ENCODE measurements around the gene RBM33.
"Not testable (repeated sequence)": the region's sequence is repeated elsewhere in the genome, so short reads cannot be mapped to it uniquely, and the experiment has no call there.

Gene RBM33

DNA sequence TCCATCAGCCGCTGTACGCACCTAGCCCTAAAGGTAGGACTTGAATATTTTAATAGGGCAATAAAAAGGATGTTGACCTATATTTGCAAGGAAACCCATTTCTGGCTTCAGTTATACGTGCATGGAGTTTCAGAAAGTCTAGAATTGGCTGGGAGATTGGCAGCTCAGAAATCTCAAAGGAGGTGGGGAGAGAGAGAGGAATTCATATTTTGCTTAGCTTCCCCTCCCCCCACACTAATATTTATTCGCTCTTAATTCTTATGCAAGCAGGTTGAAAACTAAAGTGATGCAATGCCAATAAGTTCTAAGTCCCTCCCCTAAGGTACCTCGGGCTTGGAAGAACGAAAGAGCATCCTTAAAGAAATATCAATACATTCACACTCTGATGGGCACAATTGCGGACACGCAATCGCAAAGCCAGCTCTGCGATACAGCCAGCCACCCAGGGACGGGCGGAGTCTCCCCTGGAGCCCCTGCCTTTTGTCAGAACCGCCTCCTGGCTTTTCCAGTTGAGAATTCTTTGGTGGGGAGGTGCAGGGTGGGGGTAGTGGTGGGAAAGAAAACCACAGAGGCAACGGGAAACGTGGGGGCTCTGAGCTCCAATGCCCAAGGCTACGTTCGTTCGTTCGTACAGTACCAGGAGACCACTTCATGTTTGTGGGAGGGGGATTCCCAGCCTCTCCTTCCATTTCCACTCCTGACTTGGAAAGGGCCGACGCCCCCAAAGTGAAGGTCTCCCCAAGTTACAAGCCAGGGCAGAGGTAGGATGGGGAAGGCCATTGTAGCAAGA lies 166.5 kb downstream of the RBM33 start:
- peak; percentile 62 for DNase-seq

- DNase-seq: no peak
These were observed 167.1 kb downstream of the RBM33 start for GRCh38 chr7:155811560-155811894.

DNA sequence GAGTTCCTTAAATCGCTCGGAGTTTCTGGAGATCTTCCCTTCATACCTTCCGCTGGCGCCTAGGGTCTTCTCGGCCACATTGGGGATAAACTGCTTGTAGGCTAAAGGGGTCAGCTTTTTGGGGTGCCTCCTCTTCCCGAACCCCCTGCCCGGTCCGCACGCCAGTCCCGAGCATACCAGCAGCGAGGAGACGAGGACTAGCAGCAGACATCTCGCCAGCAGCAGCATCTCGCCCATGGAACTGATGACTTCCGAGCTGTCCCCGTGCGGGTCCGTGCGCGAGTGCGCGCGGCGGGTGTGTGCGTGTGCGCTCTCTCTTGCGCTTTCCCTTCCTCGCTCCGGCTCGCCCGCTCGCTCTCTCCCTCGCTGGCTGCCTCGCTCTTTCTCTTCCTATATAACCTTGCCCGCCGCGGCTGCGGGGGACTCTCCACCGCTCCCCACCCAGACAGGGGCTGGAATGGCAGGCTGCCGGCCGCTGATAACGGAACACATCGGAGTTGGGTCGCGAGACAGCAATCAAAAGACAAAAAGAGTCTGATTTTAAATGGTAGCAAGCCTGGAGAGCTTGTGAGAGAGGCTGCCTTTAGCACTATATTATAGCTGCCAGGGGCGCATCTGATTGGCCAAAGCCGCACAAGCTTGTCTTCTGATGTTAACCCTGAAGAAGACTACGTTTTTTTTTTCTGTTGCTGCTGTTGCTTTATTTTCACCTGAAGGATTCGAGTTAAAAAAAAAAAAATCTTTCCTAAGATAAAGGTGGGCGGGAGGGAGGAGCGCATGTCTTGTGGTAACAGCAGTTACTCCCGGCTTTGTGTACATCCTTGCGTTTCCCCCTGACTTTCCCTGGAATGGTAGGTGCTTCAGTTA lies 167.7 kb downstream of the RBM33 start, which contains the start of gene SHH:
Gene SHH, minus strand, starts transcription at position 569 of the 867 bp plus-strand sequence. Its CDS starts 341 bp downstream, at position 228.
- DNase-seq: peak; percentile 84

GRCh38 chr7:155813125-155813524 lies 168.7 kb downstream of the RBM33 start:
- no peak for DNase-seq

DNA sequence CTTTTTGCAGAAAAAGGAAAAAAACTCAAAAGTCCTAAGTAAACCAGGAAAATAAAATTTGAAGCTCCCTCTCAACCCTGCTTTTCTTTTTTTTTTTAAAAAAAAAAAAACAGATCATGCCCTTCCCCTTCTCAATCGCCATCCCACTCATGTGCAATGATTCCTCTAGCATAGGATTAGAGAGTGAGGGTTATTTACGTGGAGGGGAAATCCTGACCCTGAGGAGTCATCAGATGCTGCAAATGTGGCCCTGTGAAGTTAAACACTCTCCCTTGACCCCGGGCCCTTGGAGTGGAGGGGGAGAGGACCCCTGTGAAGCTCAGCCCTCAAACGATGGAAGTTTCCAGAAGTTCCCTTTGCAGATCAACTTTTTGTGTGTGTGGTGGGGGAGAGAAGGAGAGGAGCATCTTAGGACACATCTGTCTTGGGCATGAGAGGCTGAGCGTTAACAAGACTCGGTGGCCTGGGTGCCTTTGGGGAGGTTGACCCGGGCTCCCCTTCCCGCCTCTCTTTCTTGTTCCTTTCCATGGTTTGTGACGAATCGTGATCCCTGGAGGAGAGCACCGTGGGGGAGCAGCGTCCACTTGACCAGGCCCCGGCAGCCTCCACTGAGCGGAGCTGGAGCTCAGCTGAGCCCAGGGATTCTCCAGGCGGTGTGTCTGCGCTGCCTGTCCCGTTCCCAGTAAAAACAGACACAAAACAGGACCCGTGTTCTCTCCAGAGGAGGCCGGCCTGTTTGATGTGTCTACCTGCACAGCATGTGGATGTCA lies 169.3 kb downstream of the RBM33 start:
- peak; percentile 36 for DNase-seq

DNA sequence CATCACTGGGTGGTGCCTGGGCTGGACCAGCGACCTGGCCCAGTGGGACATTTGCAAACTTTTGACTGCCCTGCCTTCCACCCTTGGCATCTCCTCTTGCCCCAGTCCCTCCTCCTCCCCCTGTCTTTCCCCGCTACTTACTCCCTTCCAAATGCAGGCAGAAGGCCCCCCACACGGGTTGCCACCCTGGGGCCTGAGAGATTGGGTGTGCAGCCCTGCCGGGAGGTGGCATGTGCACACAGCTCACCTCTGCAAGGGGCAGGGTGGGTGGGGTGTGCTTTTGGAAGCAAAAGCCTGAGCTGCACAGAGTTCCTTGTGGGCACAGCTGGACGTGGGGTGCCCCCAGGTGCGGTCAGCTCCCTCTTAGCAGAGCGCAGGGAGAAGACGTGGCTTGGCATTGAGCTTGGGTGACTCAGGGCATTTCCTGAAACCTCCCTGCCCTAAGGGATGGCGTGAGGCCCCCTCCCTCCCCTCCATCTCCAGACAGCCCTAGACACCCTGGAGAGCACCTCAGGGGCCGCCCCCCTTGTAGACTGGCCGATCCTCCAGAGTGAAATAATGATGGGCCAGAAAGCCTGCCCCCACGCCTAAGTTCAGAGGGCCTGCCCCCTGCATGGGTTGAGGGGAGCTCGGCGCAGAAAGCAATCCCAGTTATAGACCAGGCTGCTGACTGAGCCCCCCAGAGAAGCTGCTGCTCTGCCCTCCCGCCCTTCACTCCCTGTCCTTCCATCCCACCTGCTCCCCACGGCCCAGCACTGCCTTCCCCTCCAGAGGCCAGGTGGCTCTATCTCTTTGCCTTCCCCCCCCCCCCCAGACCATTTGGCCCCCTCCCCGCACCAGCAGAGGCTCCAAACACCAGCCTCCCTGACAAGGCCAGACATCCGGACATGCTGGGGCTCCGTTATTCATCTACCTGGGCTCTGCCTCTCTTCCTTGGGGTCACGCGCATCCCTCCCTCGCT lies 170.1 kb downstream of the RBM33 start:
- no peak for DNase-seq

- peak; percentile 48 for DNase-seq
These were observed 171.1 kb downstream of the RBM33 start for GRCh38 chr7:155815332-155816191.

DNA sequence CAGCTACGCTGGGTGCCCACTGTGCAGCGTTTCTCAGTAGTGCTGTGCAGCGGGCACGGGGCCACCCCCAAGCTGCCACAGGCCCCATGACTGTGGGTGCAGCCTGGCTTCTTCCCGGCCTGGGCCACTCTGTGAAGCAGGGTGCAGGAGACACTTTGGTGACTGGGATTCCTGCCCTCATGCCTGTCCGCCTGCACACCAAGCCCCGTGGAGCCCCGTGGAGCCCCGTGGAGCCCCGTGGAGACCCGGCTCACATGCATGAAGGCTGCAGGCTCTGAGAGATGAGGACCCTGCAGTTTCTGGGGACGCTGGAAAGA lies 171.7 kb downstream of the RBM33 start:
- no peak for DNase-seq

DNA sequence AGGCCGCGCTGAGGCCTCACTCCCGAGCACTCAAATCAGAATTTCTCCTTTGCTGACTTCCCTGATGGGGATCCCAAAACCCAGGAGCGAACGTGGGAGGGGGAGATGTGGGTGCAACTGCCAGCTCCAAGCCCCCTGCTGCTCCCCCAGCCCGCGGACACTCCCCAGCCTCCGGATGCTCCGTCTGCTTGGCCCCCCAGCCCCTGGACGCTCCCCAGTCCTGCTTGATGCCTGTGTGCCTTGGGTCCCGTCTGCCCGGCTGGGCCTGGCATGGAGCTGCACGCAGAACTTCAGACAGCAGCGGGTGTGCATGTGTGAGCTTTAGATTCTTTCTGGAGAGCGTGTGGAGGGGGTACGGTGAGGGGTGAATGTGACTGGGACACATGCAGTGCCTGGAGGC lies 172.5 kb downstream of the RBM33 start:
- no peak for DNase-seq

- not testable (repeated sequence) for DNase-seq
These were observed 173.1 kb downstream of the RBM33 start for GRCh38 chr7:155817515-155817914.

GRCh38 chr7:155818154-155818819 lies 173.8 kb downstream of the RBM33 start:
- no peak for DNase-seq

DNA sequence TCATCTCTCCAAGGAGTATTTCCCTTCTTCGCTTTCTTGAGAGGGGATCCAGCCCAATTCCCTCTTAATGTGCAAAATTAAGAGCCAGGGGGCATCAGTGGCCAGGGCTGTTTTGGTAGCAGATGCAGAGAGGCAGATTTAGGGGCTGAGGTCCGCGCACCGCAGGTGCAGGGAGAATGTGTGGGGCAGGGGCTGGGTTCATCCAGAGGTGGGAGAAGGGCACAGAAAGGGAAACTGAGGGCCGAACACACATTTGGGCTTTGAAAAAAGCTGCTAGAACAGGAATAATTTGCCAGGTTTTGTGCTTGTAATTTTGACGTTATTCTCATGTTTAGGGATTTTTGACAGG lies 174.3 kb downstream of the RBM33 start:
- no peak for DNase-seq

- no peak for DNase-seq
These were observed 174.7 kb downstream of the RBM33 start for GRCh38 chr7:155819186-155819585.

DNA sequence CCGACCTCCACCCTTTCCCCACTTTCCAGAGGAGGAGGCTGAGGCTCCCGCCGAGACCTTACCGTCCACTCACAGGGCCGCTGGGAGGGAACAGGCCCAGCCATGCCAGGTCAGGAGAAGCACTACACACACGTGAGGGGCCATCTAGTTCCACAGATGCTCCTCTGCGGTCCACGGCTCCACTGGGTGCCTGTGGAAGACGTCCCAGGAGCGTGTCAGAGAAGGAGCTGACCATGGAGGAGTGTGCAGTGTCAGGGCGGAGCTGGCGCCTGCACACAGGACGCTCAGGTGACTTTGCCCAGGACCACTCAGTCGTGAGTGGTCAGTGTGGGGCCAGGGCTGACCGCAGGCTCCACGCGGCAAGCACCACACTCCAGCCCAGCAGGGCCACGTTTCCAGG lies 175.8 kb downstream of the RBM33 start:
- DNase-seq: no peak

DNA sequence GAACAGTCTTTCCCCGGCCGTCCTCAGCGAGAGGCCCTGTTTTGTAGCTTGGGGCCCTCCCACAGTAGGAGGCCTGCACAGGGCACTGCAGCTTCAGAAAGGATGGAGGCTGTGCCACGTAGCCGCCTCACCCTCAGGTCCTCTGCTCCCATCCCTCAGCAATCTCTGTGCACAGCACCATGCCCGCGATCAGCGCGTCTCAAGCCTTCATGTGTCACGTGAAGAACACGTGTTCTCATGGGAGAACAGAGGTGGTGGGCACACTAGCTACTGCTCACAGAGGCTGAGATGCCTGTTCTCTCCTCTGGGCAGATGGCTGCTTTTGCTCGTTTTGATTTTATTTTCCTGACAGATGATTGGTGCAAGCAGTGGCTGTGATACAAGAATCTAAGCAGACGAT lies 176.3 kb downstream of the RBM33 start:
- no peak for DNase-seq

GRCh38 chr7:155821851-155822250 lies 177.4 kb downstream of the RBM33 start:
- no peak for DNase-seq

DNA sequence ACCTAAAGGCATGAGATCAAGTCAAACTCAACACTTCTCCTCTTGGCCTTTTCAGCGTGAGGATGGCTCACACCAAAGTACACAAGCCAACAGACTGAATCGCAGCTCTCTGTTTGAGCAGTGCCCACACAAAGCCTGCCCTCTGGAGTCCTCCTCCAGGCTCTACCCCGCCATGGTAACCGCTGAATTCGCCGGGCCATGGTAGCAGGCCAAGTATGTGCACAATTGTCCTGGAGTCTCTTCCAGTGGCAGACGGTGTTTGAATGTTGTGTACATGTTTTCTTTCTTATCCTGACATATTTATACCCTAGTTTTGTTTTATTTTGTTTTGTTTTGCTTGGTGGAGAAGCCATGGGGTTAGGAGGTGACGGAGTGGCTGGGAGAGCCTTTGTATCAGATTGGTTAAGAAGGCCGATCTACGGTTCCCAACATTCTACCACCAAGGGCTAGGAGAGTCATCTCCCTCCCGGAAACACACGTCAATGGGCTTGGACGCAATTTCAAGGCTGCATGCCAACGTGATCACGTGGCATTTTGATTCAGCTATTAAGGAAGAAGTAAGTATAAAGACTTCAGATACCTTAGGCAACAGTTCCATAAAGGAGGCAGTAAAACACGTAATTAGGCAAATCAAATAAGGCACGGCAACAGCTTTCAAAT lies 179.9 kb downstream of the RBM33 start:
- DNase-seq: no peak

DNA sequence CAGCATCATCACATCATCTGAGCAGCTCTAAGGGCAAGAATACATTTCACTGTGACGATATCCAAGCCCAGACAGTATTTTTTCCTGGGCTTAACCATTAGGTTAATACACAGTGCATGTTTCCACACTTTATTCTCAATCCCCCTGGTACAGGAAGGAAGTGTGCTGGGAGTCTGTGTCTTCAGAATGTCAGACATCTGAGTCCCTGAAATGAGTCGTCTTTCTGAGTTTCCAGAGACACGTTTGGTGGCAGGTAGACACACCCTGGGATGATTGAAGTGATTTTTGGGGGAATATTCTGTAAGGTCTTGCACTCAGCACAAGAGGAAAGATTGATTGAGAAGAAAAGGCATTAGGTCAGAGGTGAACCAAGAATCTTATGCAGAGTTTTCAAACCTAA lies 180.9 kb downstream of the RBM33 start:
- no peak for DNase-seq

DNA sequence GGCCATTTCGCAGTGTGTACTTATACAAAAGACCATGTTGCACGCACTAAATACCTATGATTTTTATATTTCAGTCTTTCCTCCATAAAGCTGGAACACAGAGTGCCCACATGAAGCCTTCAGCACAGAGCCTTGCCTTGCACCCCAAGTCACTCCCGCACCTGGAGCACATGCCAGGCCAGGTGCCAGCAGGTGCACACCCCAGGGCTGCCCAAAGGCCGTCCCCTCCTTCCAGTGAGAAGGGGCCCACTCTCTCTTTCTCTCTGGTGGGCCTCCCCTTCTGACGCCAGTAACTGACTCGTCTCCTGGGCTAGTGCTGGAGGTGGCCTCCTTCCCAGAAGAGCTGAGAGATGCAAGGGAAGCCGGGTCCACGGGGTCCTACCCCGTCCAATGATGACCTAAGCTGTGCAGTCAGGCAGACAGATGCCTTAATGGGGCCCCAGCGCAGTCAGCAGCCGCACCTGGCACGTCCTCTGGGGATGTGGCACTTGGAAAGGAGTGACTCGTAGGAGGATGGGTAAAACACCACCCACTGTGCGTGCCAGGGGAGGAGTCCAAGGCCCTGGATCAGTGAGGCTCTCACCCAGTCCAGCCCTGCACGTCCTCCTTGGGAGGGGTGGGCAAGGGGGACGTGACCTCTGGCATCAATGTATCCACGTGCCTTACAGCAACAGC lies 185.5 kb downstream of the RBM33 start:
- no peak for DNase-seq

Data from retina (tissue), 1 donor.